Middle frontal gyrus (tissue), 1 donor: Measurements from ENCODE around the gene ERH.
"Not testable (repeated sequence)": the region's sequence is repeated elsewhere in the genome, so short reads cannot be mapped to it uniquely, and the experiment has no call there.

Experiments used
- DNase-seq: peaks from one replicate; pipeline ENCODE4 v3.0.0-alpha.2; 2015; ENCODE audit warnings: low spot score; ENCODE audit errors: extremely low spot score

Gene ERH

DNA sequence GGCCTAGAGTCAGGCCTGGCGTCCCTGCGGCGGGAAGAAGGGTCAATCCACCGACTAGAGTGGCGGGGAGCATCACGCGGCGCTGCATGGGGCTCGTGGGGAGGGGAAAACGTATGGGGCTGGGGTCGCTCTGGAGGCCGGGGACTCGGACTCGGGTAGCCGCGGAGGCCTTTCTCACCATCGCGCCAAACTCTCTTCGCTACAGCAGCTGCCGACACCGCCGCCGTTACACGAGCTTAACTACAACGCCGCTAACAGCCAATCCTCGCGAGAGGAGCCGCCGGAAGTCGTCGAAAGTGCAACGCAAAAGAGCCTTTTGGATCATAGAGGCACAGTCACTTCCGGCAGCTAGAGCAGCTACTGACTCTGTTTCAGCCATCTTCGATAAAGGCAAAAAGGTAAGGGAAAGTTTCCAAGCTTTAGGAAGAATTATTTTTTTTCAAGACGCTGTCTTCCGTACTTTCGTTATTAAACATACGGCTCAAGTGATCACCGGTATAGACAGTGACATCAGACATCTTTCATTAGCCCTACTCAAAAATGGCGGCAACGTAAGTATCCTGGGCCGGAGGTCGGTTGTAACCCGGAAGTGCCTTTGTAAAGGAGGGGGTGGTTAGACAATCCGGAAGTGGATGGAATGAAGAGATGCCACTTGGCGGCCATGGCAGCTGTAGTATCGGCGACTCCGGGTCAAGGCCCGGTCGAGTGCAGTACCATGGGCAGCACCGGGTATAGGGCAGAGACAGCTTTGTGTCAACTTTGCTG, at the start of gene ERH, which contains the start of gene SLC39A9:
Gene ERH, minus strand, starts transcription at position 247 of the 765 bp plus-strand sequence. Its CDS starts 66 bp downstream, at position 181.
Gene SLC39A9, plus strand, starts transcription at position 640 of the 765 bp plus-strand sequence. CDS start 678 bp downstream, outside the sequence.
- peak; percentile 94 for DNase-seq

DNA sequence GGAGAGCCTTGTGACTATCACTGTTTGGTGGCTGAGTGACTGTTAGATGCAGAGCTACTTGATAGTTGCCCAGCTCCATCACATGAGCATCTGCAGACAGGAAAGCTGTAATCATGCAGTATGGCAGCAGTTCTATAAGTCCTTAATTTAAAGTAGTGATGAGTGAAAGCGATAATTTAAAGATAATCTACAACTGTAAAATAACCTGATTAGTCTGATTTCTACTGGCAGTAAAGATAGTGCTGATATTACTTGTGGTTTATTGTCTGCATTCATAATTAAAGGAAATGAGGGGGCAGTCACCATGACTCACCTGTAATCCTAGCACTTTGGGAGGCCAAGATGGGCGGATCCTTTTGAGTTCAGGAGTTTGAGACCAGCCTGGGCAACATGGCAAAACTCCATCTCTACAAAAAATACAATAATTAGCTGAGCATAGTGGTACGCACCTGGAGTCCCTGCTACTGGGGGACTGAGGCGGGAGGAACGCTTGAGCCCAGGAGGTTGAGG, 45.3 kb upstream of the ERH start:
- DNase-seq, result no peak

GRCh38 chr14:69441948-69442347, 43.8 kb upstream of the ERH start:
- DNase-seq, result no peak

DNA sequence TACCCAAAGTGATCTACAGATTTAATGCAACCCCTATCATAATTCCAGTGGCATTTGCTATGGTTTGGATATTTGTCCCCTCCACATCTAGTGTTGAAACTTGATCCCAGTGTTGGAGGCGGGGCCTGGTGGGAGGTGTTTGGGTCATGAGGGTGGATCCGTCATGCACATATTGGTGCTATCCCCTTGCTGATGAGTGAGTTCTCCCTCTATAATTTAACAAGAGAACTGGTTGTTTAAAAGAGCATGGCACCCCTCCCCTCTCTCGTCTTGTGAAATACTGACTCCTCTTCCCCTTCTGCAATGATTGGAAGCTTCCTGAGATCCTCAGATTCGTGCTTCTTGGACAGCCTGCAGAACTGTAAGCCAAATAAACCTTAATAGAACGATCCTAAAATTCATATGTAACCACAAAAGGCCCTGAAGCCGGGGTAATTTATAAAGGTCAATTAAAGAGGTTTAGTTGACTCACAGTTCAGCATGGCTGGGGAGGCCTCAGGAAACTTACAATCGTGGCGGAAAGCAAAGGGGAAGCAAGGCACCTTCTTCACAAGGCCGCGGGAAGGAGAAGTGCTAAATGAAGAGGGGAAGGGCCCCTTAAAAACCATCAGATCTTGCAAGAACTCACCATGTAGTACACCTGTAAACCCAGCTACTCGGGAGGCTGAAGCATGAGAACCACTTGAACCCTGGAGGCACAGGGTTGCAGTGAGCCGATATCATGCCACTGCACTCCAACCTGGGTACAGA, 41.6 kb upstream of the ERH start:
- no peak for DNase-seq

- DNase-seq, result no peak
Measured at GRCh38 chr14:69432364-69432763, 34.3 kb upstream of the ERH start.

GRCh38 chr14:69430306-69430939, 32.3 kb upstream of the ERH start:
- DNase-seq, result no peak

DNA sequence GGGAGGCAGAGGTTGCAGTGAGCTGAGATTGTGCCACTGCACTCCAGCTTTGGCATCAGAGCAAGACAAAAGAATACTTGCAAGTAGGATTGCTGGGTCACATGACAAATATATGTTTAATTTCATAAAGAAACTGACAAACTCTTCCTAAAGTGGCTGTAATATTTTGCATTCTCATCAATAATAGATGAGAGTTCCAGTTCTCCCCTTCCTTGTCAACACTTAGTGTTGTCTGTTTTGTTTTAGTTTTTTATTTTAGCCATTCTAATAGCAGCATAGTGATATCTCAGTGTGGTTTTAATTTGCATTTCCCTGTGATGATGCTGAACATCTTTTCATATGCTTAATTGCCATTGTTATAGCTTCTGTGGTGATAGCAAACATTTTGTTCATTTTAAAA, 31.5 kb upstream of the ERH start:
- no peak for DNase-seq

GRCh38 chr14:69428289-69428998, 30.3 kb upstream of the ERH start:
- no peak for DNase-seq

DNA sequence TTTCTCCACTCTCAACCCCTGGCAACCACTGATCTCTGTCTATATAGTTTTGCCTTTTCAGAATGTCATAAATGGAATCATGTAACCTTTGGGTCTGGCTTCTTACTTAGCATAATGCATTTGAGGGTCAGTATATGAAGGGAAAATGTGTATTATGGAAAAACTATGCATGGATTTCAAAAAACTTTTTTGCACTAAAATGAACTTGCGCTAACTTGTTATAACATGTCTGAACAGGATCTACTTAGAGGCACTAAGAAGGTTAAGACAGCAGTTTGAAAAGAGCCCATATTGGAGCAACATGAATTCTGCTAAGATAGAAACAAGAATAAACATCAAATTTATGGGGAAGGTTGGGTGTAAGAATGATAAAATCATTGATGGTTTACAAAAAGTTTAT, 29.5 kb upstream of the ERH start:
- DNase-seq, result no peak

- DNase-seq, result no peak
Measured at GRCh38 chr14:69424149-69424923, 26.2 kb upstream of the ERH start.

- no peak for DNase-seq
Measured at GRCh38 chr14:69423279-69423678, 25.2 kb upstream of the ERH start.

- DNase-seq, result not testable (repeated sequence)
Measured at GRCh38 chr14:69416087-69416486, 18.0 kb upstream of the ERH start.

GRCh38 chr14:69413483-69413882, 15.4 kb upstream of the ERH start:
- no peak for DNase-seq

GRCh38 chr14:69408331-69408960, 10.3 kb upstream of the ERH start:
- no peak for DNase-seq

- no peak for DNase-seq
Measured at GRCh38 chr14:69405762-69406161, 7.7 kb upstream of the ERH start.

DNA sequence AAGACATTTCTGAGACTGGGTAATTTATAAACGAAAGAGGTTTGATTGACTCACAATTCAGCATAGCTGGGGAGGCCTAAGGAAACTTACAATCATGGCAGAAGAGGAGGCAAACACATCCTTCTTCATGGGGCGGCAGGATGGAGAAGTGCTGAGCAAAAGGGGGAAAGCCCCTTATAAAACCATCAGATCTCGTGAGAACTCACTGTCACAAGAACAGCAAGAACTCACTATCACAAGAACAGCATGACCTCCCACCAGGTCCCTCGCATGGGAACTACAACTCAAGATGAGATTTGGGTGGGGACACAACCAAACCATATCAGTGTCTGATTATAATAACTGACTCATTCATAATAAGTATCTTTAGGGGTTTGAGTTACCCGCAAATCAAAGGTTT, 6.8 kb upstream of the ERH start:
- DNase-seq, result no peak

DNA sequence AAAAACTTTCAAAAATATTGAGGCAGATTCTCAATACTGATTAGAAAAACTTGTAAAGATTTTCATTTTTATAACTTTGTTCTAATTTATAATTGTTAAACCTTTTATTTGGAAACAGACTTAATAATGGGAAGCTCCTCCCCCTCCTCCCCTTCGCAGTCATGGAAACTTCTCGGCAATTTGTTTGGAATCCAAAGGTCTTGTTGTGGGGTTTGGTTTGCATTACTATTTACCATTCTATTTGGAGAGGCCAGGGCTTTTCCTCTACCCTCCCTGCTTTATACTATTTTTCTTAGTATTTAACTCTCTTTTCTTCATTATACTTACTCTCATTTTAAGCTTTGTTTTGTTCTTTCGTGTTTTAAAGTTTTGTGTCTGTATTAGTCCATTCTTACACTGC, 6.4 kb upstream of the ERH start:
- DNase-seq, result no peak

- DNase-seq, result no peak
Measured at GRCh38 chr14:69401841-69402240, 3.7 kb upstream of the ERH start.

DNA sequence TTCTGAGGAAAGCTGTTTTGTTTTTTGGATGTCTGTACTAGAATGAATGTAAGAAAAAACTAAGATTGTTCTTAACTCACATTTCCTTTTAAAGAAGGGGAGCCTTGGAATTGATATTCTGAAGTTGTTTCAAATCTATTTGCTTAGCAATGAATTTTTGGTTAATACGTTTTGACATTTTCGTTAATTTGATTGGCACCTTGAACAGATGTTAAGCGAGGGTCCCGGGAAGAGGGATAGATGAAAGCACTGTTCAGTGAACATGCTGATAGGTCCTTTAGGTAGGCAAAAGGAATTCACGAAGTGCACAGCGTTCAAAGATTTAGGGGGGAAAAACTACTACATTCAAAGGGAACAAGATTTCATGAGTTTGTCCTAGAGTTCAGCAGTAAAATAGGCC, 2.1 kb upstream of the ERH start:
- DNase-seq, result no peak

DNA sequence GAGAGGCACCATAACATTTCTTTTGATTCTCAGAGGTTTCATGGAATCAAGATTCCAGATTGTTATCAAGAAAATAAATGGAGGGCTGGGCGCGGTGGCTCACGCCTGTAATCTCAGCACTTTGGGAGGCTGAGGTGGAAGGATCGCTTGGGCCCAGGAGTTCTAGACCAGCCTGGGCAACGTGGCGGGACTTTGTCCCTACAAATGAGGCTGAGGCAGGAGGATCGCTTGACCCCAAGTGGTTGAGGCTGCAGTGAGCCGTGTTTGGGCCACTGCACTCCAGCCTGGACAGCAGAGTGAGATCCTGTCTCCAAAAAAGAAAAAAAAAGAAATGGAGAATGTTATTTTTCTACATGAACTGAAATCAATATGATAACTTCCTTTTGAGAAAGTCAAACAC, 1.7 kb upstream of the ERH start:
- no peak for DNase-seq
